Epithelial cell of esophagus (primary cell): ENCODE data around the gene MRPL14.
"Not testable (repeated sequence)": the region's sequence is repeated elsewhere in the genome, so short reads cannot be mapped to it uniquely, and the experiment has no call there.

Source experiments
- DNase-seq: peaks from one replicate; pipeline ENCODE4 v3.0.0; 2010; ENCODE audit warnings: low read depth
- H3K4me3 ChIP-seq: 2 replicates; pipeline ENCODE4 v1.5.1; 2011; ENCODE audit warnings: mild to moderate bottlenecking, low read length, control low read depth
- CTCF ChIP-seq: IDR thresholded peaks from 2 replicates; pipeline ENCODE4 v1.5.1; 2011; ENCODE audit warnings: low read depth, mild to moderate bottlenecking, low read length, control low read depth, inconsistent platforms; ENCODE audit not compliant: insufficient read depth; ENCODE audit errors: missing control alignments

The MRPL14 gene

GRCh38 chr6:44100088-44100550, 27.1 kb downstream of the MRPL14 start:
- no peak overlapping the region for H3K4me3 ChIP-seq
- peak; percentile 75 for TF ChIP-seq CTCF
- DNase-seq = peak; percentile 60

GRCh38 chr6:44099192-44099591, 28.1 kb downstream of the MRPL14 start:
- TF ChIP-seq CTCF = no peak
- no peak overlapping the region for H3K4me3 ChIP-seq
- DNase-seq = no peak

GRCh38 chr6:44097782-44098317, 29.4 kb downstream of the MRPL14 start:
- no peak for DNase-seq
- H3K4me3 ChIP-seq = no peak overlapping the region
- TF ChIP-seq CTCF = no peak

- DNase-seq = peak; percentile 74
- no peak overlapping the region for H3K4me3 ChIP-seq
- peak; percentile 80 for TF ChIP-seq CTCF
Measured at GRCh38 chr6:44096612-44097011, 30.6 kb downstream of the MRPL14 start.

- not testable (repeated sequence) for H3K4me3 ChIP-seq, DNase-seq
Measured at GRCh38 chr6:44095243-44095623, 32.0 kb downstream of the MRPL14 start.

- DNase-seq = no peak
- TF ChIP-seq CTCF = no peak
- no peak overlapping the region for H3K4me3 ChIP-seq
Measured at GRCh38 chr6:44094403-44095242, 32.6 kb downstream of the MRPL14 start.

GRCh38 chr6:44093750-44094402, 33.4 kb downstream of the MRPL14 start:
- H3K4me3 ChIP-seq = no peak overlapping the region
- no peak for DNase-seq
- TF ChIP-seq CTCF = no peak
